ENCODE data around the gene VPS41. TPM values are rescaled to one million over a fixed set of nuclear protein-coding genes. Genes with fewer than 3 reads are reported as not detected.

VPS41 gene
- total RNA-seq, 1 experiment from 2014 or later = 37.3 TPM

DNA sequence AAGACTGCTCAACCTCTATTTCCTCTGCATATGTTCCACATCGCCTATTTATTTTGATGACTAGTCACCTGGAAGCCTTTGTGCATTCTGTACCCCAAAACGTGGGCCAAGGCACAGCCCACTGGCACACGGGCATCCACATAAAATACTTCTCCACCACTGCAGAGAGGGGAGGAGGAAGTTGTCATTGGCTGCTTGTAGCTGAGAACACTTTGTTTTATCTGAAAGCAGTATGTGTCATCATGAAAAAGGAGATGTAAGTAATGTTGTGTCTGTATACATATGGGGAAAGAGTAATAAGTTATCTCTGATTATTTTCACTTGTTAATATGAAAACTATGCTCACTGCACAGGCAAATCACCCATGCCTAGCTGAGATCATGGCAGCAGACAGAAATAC, 229.6 kb downstream of the VPS41 start:
- DNase-seq = no peak
- Histone ChIP-seq H3K27ac (no peak overlapping the region), H3K36me3 (no peaks in the 10 kb centered on the region), H3K4me1 (no peaks in the 10 kb centered on the region), H3K27me3 (peaks cover 4% of the 10 kb centered on the region; the same call in 1 of the 2 replicates), H3K9me3 (replicated peaks) (no peaks in the 10 kb centered on the region), H3K4me3 (no peak overlapping the region)

DNA sequence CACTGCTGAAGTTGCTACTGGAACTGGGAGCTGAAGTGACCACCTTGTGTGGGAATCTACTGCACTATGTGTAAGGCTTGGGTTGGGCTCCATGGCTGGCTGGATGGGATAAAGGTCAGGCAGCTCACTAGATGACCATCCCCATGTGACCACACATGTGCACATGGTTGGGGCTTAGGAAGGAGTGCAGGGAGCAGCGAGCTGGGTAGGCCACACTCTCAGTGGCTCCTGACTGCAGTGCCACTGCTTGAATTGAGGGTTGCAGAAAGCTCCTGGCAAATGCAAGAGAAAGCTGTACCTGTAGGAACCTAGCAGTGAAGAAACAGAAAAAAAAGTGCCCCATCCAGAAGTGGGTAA, 230.3 kb downstream of the VPS41 start:
- Histone ChIP-seq H3K4me1 (no peaks in the 10 kb centered on the region), H3K9me3 (replicated peaks) (no peaks in the 10 kb centered on the region), H3K36me3 (no peaks in the 10 kb centered on the region), H3K4me3 (no peak overlapping the region), H3K27me3 (peaks cover 3% of the 10 kb centered on the region; the same call in 1 of the 2 replicates), H3K27ac (no peak overlapping the region)
- no peak for DNase-seq

- no peaks in the 10 kb centered on the region for H3K4me1 ChIP-seq
- no peak overlapping the region for H3K27ac ChIP-seq
- H3K27me3 ChIP-seq = peaks cover 2% of the 10 kb centered on the region; the same call in 1 of the 2 replicates
- no peak overlapping the region for H3K4me3 ChIP-seq
- no peaks in the 10 kb centered on the region for H3K36me3 ChIP-seq
- DNase-seq = no peak
- no peaks in the 10 kb centered on the region for H3K9me3 ChIP-seq (replicated peaks)
Observed at GRCh38 chr7:38677981-38678697, 230.9 kb downstream of the VPS41 start.

DNA sequence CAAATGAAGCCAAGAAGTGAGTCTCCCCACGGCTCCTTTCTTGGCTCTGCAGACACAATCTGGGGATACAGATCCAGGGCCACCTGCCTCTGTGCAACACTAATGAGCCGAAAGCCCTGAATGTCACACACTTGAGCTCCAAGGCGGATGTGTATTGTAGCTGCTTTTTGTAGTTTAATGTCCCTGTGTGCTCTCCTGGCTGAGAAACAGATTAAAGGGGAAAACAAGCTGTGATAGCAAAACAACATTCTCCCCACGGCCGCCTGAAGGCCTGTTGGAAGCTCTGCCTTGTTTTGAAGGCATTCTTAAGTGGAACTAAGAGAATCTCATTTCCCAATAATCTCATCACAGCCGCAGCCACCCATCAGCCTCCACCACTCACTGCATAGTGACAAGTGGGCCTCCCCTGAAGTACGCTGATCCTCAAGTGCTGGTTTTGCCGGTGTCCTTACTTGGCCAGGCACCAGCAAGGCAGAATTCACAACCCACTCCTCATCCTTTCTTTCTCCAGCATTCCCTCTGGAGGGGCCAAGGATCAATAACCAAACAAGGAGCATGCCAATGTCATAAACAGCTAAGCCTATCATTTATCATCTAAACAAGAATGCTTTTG, 233.4 kb downstream of the VPS41 start:
- DNase-seq = no peak
- Histone ChIP-seq H3K9me3 (replicated peaks) (no peaks in the 10 kb centered on the region), H3K4me1 (no peaks in the 10 kb centered on the region), H3K27ac (no peak overlapping the region), H3K4me3 (no peak overlapping the region), H3K27me3 (0 out of 2 replicates have a peak, but pooled peaks cover 2% of the 10 kb centered on the region), H3K36me3 (no peaks in the 10 kb centered on the region)

- Histone ChIP-seq H3K27me3 (0 out of 2 replicates have a peak, but pooled peaks cover 2% of the 10 kb centered on the region), H3K4me3 (no peak overlapping the region)
Observed at GRCh38 chr7:38674513-38674912, 234.5 kb downstream of the VPS41 start.

DNA sequence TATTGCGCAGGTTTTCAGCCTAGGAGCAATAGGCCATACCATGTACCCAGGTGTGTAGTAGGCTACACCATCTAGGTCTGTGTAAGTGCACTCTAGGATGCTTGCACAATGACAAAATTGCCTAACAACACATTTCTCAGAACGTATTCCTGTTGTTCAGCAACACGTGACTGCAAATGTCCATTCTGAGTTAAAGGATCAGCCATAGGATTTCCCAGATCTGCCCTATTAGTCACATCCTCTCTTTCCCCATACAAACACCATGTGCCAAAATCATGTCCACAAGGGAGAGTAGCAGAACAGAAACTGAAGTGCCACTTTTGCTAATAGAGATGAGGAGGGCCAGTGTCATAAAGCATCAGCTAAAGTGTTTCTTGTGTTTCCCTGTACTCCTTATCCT, 235.2 kb downstream of the VPS41 start:
- Histone ChIP-seq H3K9me3 (replicated peaks) (no peaks in the 10 kb centered on the region), H3K27me3 (0 out of 2 replicates have a peak, but pooled peaks cover 2% of the 10 kb centered on the region), H3K4me3 (no peak overlapping the region), H3K36me3 (no peaks in the 10 kb centered on the region), H3K27ac (no peak overlapping the region), H3K4me1 (no peaks in the 10 kb centered on the region)
- no peak for DNase-seq

More at GRCh38 chr7:38674513-38674912, 234.5 kb downstream of the VPS41 start:
- no peaks in the 10 kb centered on the region for H3K9me3 ChIP-seq (replicated peaks)
- no peaks in the 10 kb centered on the region for H3K4me1 ChIP-seq
- DNase-seq = no peak
- no peaks in the 10 kb centered on the region for H3K36me3 ChIP-seq
- no peak overlapping the region for H3K27ac ChIP-seq

Other genes with a start within 250 kb of the VPS41 start
- gene POU6F2, start 68.7 kb upstream of the VPS41 start, total RNA-seq (2014; rRNA removed; shearing (Covaris generic)) = not detected in 2 replicates

All from SJCRH30 (cell line).